Stimulated activated CD8-positive, alpha-beta memory T cell treated with anti-CD3 and anti-CD28 coated beads, Interleukin-15, amount 100 ng/mL, for 48 hours (primary cell): Measurements from ENCODE around the gene ZBTB38.
A peak's percentile ranks its signal among the peaks of the same experiment; 100 is the strongest.

Experiments
- DNase-seq, 2 donors: peaks; one replicate each; pipeline ENCODE4 v3.0.0-alpha.2; 2020; ENCODE audit warnings: low read depth in 2 of 2

ZBTB38 gene

DNA sequence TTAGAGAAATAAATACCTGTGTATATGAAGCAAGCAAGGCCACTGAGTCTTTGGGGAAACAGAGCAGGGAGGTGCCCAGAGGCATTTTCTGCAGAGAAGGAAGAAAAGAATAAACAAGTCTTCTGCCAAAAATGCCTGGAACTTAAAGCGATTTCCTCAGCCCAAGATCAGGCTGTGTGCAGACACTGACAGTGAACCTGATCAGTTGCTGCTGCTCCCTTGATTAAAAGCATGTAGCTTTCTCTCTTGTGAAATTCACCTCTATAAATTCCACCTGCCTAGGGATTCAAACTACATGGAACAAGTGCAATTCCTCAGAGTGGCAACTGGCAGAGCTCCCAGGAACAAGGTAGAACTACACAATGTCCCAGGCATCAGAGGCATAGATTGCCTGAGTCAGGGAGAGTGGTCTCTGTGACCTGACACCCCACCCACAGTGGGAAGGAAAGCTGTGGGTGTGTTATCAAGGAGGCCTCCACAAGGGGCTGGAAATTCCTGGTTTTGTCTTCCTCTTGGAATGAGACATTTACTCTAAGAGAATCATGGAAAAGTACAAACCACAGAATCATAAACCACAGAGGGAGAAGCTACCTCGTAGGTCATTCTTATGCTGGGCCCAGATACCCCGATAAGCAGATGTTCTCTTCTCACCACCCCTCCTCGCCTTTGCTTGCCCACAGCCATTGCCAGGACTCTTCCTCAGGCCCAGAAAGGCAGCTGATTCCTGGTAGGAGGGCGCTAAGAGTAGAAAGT, 1.8 kb upstream of the ZBTB38 start:
- DNase-seq, result no peak

DNA sequence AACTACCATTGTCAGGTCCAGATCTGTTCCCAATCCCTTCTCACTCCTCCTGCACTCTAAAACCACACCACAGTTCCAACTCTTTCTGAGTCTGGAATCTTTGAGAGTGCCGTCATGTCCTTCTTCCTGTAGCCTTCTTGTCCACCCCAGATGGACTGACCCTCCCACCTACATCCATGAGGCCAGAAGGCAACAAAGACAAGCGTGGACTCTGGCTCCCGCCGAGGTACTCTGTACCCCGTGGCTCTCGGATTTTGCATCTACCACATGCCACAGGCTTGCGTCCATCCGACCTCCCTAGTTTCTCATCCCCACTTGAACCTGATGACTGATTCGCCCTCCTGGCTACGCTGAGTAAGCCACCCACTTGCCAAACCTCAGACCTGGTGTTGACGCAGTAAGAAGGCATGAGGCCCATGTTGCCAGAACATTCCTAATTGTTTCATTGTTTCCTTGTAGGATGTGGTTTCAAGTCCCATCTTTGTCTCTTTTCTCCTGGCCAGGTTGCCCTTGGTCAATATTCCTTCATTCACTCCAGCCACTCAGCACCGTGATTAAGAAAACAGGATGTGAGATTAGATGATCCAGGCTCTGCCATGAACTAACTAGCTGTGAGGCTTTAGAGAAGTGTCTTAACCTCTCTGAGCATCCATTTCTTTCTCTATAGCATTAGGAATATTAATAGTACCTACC, 1.1 kb upstream of the ZBTB38 start:
- DNase-seq, result no peak

DNA sequence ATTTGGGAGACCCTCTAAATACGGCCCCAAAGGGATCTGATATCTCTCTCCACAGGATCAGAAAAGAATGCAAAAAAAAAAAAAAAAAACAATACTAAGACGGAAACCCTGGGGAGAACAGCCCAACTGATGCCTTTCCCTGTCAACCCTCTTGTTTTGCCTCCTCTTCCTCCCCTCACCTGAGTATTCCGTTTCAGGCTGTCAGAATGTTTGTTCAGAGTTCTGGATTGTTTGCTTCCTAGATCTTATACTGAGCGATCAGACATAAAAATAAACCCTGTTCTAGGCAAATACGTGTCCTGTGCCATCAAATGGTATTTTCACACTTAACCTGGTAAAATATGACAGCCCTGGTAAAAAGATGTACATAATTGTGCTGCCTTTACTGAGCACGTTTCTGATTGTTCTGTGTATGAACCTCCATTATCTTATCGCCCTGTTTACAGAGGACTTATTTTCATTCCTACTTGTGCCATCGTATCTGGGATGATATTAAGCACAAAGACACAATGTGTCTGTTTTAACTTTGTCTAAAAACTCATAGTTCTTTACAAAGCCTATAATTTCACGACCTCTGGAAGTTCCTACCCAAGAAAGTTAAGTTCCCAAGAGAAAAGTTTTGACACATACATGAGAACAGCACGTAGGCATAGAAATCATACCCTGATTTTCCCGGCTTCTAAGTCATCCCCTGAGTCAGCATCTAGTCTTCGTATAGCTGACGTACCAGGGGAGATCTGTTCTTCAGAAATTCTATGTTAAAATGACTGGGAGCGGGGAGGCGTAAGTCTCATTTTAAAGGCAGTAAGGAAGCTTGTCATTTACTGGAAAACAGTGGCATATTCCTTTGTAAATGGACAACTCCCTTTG, 856 bp downstream of the ZBTB38 start:
- no peak for DNase-seq

DNA sequence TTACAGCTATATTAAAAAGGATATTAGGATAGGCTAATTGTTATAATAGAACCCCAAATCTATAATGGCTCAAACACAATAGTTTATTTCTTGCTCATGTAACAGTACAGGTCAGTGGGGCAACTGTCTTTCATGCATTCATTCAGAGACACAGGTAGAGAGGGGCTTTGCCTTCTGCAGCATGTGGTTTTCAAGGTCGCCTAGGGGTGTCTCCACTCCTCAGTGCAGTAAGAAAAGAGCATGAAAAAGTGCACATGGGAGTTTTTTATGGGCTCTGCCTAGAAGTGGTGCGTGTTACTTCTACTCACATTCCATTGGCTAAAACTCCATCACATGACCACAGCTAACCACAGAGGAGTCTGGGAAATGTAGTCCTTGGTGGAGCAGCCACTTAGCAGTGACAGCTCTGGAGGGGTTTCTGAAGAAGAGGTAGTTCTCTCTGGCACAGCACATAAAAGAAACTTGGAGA, 1.8 kb downstream of the ZBTB38 start:
- peak; percentile 24 to 38 for DNase-seq

DNA sequence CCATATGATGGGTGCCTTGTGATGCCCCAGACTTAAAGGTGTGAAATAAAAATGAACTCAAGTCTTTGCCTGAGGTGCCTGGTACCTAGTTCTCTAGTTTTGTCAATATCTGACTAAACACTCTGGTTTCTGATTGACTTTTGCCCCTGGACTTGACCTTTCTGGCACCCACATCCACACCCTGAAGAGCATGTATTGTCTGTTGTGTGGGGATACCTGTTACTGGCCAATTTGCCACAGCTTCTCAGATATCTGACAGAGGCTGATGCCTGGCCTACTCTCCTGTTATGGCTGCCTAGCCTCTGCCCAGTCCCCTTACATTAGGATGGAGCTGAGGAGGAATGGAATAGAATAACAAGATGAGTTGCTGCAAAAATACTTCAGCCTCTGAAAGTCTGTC, 3.6 kb downstream of the ZBTB38 start:
- no peak for DNase-seq

DNA sequence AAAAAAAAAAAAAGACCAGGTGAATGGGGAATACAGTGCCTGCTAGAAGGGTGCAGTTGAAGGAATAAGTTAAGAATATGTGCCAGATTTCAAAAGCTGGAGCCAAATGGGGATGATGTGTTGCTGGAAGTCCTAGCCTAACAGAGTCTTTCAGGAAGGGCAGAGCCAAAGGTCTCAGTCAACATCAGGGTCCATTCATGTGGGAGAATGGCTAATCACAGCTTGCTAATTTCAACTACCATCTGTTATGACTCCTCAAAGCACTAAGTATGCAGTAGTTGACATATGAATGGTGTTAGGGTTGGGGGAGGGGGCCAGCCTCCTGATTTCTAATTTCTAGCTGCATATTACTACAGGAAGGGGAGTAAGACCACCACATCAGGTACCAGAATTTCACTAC, 4.4 kb downstream of the ZBTB38 start:
- no peak for DNase-seq

DNA sequence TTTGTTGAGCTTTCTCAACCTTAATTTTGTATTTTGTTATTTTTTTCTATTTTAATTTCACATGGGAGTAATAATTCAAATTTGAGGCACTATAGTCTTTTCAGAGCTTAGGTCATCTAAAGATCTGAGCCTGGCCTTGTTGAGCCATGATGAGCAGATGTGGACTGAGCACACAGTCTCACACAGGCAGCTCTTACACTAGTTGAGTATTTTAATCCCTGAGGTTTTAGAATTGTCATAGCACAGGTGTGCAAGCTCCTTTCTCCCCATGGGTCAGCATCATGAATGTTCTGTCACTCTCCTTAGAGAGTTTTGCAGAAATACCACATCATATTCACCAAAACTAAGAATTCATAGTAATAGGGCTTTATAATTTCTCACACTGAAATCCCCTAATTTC, 4.9 kb downstream of the ZBTB38 start:
- no peak for DNase-seq

DNA sequence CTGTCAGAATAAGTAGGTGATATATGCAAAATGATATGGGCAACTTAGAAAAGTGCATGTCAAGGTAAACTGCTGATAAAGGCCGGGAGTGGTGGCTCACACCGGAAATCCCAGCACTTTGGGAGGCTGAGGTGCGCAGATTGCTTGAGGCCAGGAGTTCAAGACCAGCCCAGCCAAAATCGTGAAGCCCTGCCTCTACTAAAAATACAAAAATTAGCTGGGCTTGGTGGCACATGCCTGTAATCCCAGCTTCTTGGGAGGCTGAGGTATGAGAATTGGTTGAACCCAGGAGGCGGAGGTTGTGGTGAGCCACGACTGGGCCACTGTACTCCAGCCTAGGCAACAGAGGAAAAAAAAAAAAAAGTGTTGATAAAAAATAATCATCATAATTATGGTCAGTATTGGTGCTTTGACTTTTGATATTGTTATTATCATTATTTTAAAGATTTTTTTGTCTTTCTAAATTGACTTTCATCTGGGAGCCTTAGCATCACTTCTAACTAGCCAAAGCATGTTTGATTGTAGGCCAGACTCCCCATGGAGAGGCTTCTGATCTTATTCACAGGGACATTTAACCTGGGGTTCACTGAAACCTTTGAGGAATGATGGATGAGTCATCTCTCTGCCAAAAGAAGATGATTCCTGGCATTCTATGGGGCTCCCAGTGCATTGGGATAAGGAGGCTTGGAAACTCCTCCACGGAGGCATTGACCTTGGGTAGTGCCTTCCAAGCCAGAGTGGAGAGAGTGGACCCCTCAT, 5.6 kb downstream of the ZBTB38 start:
- DNase-seq, result no peak

DNA sequence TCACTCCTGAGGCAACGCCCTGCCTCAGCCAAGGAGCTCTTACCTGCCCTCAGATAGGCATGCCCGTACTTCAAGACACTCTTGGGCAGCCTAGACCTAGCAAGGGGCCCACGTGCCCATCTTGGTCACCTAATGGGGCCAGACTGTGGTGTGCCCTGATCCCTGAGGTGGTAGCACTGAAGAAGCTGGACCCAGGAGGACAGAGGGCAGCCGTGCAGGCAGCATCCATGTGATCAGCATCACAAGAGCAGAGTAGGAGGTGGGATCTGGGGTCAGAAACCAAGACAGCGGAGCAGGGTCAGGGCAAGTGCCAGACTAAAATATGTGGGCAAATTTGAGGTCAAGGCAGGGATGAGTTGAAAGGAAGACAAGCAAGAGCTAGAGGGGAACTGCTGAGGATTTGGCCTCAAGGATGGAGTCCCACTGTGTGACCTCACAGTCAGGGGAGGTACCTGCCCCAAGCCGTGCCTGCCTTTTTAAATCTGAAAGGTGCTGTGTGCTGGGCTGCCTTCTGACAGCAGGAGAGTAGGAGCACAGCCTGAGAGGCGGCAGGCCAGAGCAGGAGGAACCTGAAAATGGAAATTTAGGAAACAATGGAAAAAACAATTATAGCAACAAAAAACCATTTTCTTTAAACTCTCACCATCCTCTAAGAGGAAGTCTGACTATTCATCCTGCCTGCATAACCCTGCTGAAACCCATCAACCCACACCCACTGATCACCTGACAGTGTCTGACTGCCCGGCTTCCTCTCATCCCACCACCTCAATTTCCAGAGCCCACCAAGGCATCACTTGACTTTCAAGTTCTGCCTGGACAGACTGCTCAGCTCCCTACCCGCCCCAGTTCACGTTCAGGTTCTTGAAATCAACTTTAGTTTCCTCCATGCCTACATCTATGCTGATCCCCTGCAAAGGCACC, 7.3 kb downstream of the ZBTB38 start:
- DNase-seq, result no peak

DNA sequence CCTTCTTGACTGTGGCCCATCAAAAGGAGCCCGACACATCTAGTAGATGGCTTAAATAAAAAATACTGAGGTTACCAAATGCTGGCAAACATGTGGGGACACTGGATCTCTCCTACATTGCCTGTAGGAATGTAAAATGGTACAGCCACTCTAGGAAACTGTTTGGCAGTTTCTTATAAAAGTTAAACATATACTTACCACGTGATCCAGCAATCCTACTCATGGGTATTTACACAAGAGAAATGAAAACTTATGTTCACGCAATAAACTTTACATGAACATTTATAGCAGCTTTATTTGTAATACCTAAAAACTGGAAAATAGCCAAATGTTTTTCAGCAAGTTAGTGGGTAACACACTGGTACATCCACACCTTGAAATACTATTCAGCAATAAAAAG, 9.1 kb downstream of the ZBTB38 start:
- no peak for DNase-seq

DNA sequence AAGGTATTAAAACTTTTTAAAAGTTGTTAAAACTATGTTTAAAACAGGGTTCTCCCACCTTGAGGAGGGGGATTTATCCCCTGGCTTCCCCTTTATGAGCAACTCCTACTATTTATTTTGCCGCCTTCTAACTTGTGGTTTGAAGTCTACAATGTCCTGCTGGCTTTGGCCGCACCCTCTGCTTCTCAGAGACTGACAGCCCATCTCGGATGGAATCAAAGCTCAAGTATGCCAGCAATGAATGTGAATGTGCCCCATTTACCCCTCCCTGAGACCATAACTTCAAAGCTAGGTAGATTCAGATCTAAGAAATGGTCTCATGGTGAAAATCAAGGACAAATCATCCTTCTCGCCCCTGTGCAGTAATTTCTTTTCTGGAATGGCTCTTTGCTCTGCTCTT, 10.3 kb downstream of the ZBTB38 start:
- DNase-seq, result no peak

DNA sequence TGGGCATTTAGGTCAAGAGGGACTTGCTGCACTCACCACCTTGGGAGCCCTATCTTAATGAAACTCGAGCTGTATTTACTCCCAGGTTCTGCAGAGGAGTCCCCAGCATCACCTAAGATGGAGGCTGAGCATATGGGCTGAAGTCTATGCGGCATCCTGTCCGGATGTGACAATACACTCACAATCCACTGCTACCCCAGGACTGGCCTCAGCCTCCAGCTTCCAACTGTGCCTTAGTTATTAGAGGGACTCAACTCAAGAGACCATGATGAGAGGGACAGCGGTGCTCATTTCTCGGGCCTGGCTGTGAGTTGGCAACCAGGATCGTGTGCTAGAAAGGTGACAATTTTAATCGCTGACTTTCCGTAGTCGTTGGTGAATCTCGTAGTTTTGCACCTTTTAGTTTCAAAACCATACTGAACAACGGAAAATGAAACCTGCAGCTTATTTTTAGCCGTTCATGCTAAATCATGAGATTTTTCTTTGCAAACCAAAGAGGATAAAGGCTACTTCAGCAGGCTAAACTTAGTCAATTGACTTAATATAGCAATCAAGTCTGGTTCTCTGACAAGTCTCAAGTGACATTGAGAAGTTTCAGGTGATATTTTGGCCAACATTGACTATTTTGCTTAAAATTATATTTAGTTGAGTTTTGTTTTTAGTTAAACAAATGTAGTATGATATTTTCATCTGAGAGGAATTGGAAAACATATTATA, 11.1 kb downstream of the ZBTB38 start:
- peak in 1 of 2 donors; percentile 12 for DNase-seq

DNA sequence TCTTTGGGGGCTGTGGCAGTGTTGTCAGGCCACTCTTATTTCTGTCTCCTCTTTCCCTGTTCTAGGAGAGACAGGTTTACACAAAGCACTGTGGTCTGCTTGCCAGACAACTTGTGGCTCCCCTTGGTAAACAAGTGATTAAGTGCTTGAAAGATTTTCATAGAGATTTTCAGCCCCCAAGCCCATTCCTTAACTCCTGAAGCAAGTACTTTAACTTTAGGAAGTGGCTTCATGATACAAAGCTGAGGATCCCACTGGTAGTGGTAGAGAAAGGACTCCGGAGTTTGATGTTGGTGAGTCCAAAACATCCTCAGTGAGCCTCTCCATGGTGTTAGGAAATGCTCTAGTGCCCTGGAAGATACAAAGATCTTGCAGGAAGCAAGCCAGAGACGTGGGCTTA, 12.0 kb downstream of the ZBTB38 start:
- no peak for DNase-seq

DNA sequence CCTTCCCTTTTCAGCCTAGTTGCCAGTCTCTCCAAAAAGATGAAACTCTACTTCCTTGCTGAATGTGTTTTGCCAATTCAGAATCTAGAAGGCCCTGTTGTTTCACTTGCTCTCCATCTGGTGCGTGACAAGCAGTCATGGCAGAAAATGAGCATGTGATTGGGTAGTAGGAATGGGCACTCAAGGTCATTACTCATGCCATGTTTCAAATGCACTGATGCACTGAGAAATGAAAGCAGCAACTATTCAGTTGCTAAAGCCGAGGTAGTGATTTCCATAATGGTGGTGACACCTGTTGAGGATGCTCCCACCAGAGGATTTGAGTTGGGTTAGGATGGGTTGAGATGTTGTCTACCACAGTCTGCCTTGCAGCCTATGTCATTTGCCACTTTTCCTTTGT, 12.7 kb downstream of the ZBTB38 start:
- no peak for DNase-seq

DNA sequence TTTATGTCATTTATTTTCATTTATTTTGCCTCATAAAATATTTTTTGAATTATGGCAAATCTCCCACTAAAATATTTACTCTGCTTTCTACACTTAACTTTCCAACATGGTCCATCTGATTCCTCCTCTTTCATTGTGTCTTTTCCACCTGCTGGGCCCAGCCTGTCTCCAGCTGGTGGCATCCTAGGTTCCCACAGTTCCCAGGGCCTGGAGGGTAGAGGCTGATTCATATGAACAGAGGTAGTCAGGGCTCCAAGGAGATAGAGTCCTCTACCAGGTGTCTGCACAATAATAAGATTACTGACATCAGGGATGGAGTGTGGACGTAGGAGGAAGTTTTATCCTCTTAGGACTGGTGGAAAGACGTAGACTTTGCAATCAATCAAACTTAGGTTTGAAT, 14.3 kb downstream of the ZBTB38 start:
- DNase-seq, result no peak

DNA sequence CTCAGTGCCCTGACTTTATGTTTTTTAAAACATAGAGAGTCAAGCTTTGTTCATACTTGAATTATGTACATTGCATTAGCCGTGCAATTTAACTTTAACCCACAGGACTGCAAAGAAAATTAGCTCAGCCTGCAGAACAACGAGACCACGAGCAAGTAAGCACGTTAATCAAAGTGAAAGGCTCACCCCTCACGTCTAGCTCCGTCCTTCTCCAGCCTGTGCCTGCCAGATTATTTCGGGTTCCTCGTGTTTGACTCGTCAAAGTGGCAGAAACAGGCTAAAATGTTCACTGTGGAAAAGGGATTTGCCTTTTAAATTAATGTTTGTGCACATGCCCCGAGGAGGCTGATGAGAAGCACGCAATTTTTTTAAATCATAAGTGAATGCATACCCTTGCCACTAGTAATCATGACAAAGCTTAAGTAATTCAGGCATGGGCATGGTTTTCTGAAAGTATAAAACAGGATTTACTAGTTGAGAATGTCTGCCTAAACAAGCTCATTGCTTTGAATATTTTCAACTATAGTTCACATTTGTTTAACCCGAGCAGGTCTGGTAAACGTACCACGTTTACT, 15.3 kb downstream of the ZBTB38 start:
- DNase-seq, result no peak

DNA sequence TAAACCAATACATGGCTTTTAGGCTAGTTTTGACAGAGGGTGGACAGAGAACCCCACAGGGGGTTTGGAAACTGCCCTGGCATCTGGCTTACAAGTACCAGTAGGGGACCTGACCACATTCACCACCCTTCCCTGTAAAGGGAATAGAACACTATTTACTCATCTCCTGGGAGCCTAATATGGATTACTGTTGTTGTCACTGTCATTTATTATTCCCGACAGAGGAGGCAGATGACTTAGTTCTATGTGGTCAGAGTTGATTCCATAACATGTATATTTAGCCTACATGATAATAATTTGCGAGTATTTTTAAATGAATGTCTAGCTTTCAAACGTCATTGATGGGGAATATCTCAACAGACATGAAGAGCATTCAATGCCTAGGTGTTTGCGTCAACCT, 15.9 kb downstream of the ZBTB38 start:
- no peak for DNase-seq

DNA sequence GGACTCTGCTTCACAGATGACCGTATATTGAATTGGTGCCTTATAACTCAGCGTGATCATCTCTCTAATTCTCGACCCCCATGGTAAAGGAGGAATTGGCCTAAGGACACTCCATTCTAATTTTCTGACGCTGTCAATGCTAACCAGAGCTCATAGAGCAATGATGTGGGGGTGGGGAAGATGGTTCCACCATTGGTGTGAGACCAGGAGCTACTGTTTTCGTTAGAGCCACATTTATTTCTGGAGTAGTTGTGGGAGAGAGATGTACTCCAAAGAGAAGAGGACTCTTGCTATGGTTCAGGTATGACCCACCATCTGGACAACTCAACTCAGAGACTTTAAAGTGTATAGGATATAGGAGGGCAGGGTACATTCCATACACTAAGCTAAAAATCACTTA, 16.3 kb downstream of the ZBTB38 start:
- no peak for DNase-seq

DNA sequence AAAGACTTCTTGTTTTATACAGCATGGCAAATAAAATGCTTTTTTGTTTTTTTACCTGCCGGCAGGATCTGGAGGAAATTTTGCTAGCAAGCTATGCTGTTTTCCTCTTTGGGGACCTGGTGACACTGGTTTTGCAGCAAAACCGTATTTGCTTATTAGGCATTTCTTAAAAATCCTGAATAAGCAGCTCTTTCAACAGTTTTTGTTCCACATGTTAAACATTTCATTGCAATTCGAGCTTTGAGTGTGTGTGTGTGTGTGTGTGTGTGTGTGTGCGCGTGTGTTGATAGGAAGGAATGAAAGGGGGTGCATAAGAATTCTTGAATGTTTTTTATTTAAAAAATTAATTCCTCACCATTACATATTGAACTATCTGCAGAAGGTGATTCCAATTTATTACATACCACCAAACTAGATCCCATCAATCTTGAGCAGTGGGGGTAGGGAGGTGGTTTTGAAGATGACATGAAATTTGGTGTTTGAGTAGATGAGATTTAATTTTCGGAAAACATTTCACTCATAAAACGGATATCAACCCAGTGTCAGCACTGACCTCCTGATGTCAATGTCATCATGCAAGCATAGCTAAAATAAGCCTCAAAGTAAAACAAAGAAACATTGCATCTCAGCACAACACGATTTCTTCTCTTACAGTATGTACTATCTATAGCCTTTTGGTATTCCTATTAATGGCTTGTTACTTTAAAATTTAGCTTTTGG, 17.3 kb downstream of the ZBTB38 start:
- no peak for DNase-seq
